T-helper 2 cell (primary cell): ENCODE results near the gene UBE2E3.

Experiments used
- DNase-seq, 5 experiments: peaks; one replicate each; pipeline versions ENCODE4 v3.0.0 to v3.0.0-alpha.2; 2012 to 2022
- total RNA-seq, 2 donors: gene quantifications; one replicate each; lab custom pipeline; 2026; lab: John Stamatoyannopoulos, UW

UBE2E3 gene
- total RNA-seq: 9.2 to 9.4 reads per million in 2 donors

- DNase-seq: peak; percentile 44 to 90 (median 68)
Measured at GRCh38 chr2:180980106-180980942, at the start of gene UBE2E3. UBE2E3 (plus strand) TSS chr2:180980605; CDS start chr2:180982043, 1,438 bp downstream.

GRCh38 chr2:180931841-180932240 is 48.6 kb upstream of the UBE2E3 start:
- DNase-seq: no peak

- DNase-seq: no peak
Measured at GRCh38 chr2:180933332-180933731, 47.1 kb upstream of the UBE2E3 start.

GRCh38 chr2:180934911-180935310 is 45.5 kb upstream of the UBE2E3 start:
- no peak for DNase-seq

- DNase-seq: peak in 2 of 5 experiments; percentile 23 to 64
Measured at GRCh38 chr2:180937480-180937879, 42.9 kb upstream of the UBE2E3 start.

- peak in 1 of 5 experiments; percentile 5 for DNase-seq
Measured at GRCh38 chr2:180938451-180938850, 42.0 kb upstream of the UBE2E3 start.

GRCh38 chr2:180943275-180943674 is 37.1 kb upstream of the UBE2E3 start:
- DNase-seq: no peak

GRCh38 chr2:180944372-180944771 is 36.0 kb upstream of the UBE2E3 start:
- no peak for DNase-seq

GRCh38 chr2:180947208-180947689 is 33.2 kb upstream of the UBE2E3 start:
- DNase-seq: no peak

GRCh38 chr2:180949896-180950295 is 30.5 kb upstream of the UBE2E3 start:
- no peak for DNase-seq

GRCh38 chr2:180952082-180952481 is 28.3 kb upstream of the UBE2E3 start:
- DNase-seq: peak in 1 of 5 experiments; percentile 3

- no peak for DNase-seq
Measured at GRCh38 chr2:180952731-180953336, 27.6 kb upstream of the UBE2E3 start.

- DNase-seq: no peak
Measured at GRCh38 chr2:180953550-180953949, 26.9 kb upstream of the UBE2E3 start.

GRCh38 chr2:180955101-180955500 is 25.3 kb upstream of the UBE2E3 start:
- no peak for DNase-seq

GRCh38 chr2:180959787-180960186 is 20.6 kb upstream of the UBE2E3 start:
- DNase-seq: no peak

GRCh38 chr2:180960982-180961381 is 19.4 kb upstream of the UBE2E3 start:
- no peak for DNase-seq

GRCh38 chr2:180962727-180963314 is 17.6 kb upstream of the UBE2E3 start:
- no peak for DNase-seq

GRCh38 chr2:180966378-180966777 is 14.0 kb upstream of the UBE2E3 start:
- no peak for DNase-seq

- no peak for DNase-seq
Measured at GRCh38 chr2:180969124-180969523, 11.3 kb upstream of the UBE2E3 start.

- DNase-seq: no peak
Measured at GRCh38 chr2:180970016-180970415, 10.4 kb upstream of the UBE2E3 start.

GRCh38 chr2:180971811-180972210 is 8.6 kb upstream of the UBE2E3 start:
- DNase-seq: no peak

- DNase-seq: no peak
Measured at GRCh38 chr2:180975585-180975984, 4.8 kb upstream of the UBE2E3 start.
